Measurements from ENCODE around the gene CDKN1C.
A peak's percentile ranks its signal among the peaks of the same experiment; 100 is the strongest.

The CDKN1C gene

DNA sequence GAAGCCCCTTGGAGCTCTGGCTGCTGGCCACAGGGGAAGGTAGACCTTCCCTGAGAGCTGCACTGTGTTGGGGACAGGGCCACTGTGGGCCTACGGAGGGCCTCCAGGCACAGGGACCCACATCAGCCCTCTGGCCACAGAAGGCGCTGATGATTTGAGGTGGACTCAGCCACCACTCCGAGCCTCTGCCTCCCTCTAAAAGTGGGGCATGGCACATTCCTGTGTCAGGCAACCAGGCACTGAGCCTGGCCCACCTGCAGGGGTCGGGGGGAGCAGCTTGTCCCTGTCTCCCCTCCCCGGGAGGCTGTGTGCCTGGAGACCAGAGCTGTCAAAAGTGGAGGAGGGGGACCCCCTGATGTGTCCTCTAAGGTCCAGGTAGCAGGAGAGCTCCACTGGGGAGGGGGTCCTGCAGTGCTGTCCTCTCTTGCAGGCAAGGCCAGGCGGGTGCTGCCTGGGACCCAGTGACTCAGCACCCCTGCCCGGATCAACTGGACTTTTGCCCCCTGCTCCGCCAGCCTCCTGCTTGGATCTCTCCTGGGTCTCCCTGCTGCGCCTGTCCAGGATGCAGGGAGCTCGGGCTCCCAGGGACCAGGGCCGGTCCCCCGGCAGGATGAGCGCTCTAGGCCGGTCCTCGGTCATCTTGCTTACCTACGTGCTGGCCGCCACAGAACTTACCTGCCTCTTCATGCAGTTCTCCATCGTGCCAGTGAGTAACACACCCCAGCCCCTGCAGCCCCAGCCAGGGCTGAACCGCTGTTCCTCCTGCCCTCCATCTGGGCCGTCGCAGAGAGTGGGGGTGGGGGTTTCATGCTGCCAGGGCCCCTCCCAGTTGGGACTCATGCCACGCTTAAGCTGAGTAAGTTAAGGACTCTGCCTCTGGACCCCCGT lies 17.5 kb upstream of the CDKN1C start:
- Histone ChIP-seq H3K36me3 (ENCODE audit: control insufficient read depth in 2 of 2, insufficient read depth in 1 of 2, low read length in 2 of 2) (no peaks in the 10 kb centered on the region), H3K27ac (ENCODE audit: extremely low read depth, low read depth, low read length) (no peak overlapping the region), H3K9me3 (ENCODE audit: control insufficient read depth, insufficient read depth, low read depth, low read length) (no peaks in the 10 kb centered on the region), H3K4me1 (ENCODE audit: control insufficient read depth, insufficient read depth, low read length) (no peaks in the 10 kb centered on the region), H3K4me3 (ENCODE audit: low read depth, low read length) (no peak overlapping the region)
- TF ChIP-seq, protein P1, sequence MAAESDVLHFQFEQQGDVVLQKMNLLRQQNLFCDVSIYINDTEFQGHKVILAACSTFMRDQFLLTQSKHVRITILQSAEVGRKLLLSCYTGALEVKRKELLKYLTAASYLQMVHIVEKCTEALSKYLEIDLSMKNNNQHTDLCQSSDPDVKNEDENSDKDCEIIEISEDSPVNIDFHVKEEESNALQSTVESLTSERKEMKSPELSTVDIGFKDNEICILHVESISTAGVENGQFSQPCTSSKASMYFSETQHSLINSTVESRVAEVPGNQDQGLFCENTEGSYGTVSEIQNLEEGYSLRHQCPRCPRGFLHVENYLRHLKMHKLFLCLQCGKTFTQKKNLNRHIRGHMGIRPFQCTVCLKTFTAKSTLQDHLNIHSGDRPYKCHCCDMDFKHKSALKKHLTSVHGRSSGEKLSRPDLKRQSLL (tag by site-specific recombination; IDR thresholded peaks at IDR 0.05), result no peak
- TF ChIP-seq ZIC2 (tag by site-specific recombination; IDR thresholded peaks at IDR 0.05) (peak; percentile 58), ZNF202 (tag by site-specific recombination; IDR thresholded peaks at IDR 0.05; ENCODE audit: borderline replicate concordance) (no peak), ZNF792 (tag by site-specific recombination; IDR thresholded peaks at IDR 0.05) (no peak), ZNF175 (tag by site-specific recombination; IDR thresholded peaks at IDR 0.05) (no peak), ZNF184 (tag by site-specific recombination; IDR thresholded peaks at IDR 0.05) (no peak), ZEB2 (tag by site-specific recombination; IDR thresholded peaks at IDR 0.05) (no peak), ZNF549 (tag by site-specific recombination; IDR thresholded peaks at IDR 0.05) (no peak), ZNF112 (tag by site-specific recombination; IDR thresholded peaks at IDR 0.05) (no peak), KLF8 (tag by site-specific recombination; IDR thresholded peaks at IDR 0.05) (no peak), ZNF623 (tag by site-specific recombination; IDR thresholded peaks at IDR 0.05) (no peak), ZNF777 (tag by site-specific recombination; IDR thresholded peaks at IDR 0.05; ENCODE audit: borderline replicate concordance) (no peak), ZNF239 (tag by site-specific recombination; IDR thresholded peaks at IDR 0.05) (no peak), ZNF155 (tag by site-specific recombination; IDR thresholded peaks at IDR 0.05) (no peak), ZNF513 (tag by site-specific recombination; IDR thresholded peaks at IDR 0.05) (no peak)
- TF ChIP-seq, protein P2, sequence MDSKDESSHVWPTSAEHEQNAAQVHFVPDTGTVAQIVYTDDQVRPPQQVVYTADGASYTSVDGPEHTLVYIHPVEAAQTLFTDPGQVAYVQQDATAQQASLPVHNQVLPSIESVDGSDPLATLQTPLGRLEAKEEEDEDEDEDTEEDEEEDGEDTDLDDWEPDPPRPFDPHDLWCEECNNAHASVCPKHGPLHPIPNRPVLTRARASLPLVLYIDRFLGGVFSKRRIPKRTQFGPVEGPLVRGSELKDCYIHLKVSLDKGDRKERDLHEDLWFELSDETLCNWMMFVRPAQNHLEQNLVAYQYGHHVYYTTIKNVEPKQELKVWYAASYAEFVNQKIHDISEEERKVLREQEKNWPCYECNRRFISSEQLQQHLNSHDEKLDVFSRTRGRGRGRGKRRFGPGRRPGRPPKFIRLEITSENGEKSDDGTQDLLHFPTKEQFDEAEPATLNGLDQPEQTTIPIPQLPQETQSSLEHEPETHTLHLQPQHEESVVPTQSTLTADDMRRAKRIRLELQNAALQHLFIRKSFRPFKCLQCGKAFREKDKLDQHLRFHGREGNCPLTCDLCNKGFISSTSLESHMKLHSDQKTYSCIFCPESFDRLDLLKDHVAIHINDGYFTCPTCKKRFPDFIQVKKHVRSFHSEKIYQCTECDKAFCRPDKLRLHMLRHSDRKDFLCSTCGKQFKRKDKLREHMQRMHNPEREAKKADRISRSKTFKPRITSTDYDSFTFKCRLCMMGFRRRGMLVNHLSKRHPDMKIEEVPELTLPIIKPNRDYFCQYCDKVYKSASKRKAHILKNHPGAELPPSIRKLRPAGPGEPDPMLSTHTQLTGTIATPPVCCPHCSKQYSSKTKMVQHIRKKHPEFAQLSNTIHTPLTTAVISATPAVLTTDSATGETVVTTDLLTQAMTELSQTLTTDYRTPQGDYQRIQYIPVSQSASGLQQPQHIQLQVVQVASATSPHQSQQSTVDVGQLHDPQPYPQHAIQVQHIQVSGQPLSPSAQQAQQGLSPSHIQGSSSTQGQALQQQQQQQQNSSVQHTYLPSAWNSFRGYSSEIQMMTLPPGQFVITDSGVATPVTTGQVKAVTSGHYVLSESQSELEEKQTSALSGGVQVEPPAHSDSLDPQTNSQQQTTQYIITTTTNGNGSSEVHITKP (tag by site-specific recombination; IDR thresholded peaks at IDR 0.05), result peak; percentile 91
- TF ChIP-seq, protein P3, sequence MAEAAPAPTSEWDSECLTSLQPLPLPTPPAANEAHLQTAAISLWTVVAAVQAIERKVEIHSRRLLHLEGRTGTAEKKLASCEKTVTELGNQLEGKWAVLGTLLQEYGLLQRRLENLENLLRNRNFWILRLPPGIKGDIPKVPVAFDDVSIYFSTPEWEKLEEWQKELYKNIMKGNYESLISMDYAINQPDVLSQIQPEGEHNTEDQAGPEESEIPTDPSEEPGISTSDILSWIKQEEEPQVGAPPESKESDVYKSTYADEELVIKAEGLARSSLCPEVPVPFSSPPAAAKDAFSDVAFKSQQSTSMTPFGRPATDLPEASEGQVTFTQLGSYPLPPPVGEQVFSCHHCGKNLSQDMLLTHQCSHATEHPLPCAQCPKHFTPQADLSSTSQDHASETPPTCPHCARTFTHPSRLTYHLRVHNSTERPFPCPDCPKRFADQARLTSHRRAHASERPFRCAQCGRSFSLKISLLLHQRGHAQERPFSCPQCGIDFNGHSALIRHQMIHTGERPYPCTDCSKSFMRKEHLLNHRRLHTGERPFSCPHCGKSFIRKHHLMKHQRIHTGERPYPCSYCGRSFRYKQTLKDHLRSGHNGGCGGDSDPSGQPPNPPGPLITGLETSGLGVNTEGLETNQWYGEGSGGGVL (tag by site-specific recombination; IDR thresholded peaks at IDR 0.05), result no peak
- TF ChIP-seq, protein P4, sequence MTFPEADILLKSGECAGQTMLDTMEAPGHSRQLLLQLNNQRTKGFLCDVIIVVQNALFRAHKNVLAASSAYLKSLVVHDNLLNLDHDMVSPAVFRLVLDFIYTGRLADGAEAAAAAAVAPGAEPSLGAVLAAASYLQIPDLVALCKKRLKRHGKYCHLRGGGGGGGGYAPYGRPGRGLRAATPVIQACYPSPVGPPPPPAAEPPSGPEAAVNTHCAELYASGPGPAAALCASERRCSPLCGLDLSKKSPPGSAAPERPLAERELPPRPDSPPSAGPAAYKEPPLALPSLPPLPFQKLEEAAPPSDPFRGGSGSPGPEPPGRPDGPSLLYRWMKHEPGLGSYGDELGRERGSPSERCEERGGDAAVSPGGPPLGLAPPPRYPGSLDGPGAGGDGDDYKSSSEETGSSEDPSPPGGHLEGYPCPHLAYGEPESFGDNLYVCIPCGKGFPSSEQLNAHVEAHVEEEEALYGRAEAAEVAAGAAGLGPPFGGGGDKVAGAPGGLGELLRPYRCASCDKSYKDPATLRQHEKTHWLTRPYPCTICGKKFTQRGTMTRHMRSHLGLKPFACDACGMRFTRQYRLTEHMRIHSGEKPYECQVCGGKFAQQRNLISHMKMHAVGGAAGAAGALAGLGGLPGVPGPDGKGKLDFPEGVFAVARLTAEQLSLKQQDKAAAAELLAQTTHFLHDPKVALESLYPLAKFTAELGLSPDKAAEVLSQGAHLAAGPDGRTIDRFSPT (tag by site-specific recombination; IDR thresholded peaks at IDR 0.05), result no peak
- POLR2A ChIA-PET, result interaction anchor here (0.6 to 1.8 kb wide), 4 partner anchors 9 to 203 kb away, joined by 4 to 7 read pairs (median 5); partner anchors contain the start of genes KCNQ1OT1 and PHLDA2
- CTCF ChIA-PET, result interaction anchor here (0.5 to 3.3 kb wide), 7 partner anchors 11 to 503 kb away, joined by 3 to 21 read pairs (median 3); partner anchors contain the start of gene PHLDA2
